ENCODE results near the gene STRIT1. TPM values are rescaled to one million over a fixed set of nuclear protein-coding genes. Genes with fewer than 3 reads are reported as not detected.

The STRIT1 gene
- total and polyA plus RNA-seq, 2 donors (not counting 1 experiment from before 2014, with no cell fraction given) = not detected

- H3K9me3 ChIP-seq (ENCODE audit: control extremely low read depth in 1 of 3, control insufficient read depth in 2 of 3, insufficient read depth in 1 of 3, low read length in 2 of 3) = peaks cover 0 to 4% (median 0%) of the 10 kb centered on the region in 3 donors
- H3K4me3 ChIP-seq (ENCODE audit: control extremely low read depth in 1 of 5, extremely low read depth in 1 of 5, insufficient read depth in 1 of 5, low read depth in 2 of 5, low read length in 4 of 5) = no peak overlapping the region
- H3K4me1 ChIP-seq (ENCODE audit: control insufficient read depth in 2 of 2, insufficient read depth in 2 of 2, low read length in 2 of 2) = peaks cover 0 to 4% of the 10 kb centered on the region in 2 donors
- intact Hi-C loops (cut with micrococcal nuclease) = no loop called here
- CTCF ChIA-PET = no interaction called here
- no peaks in the 10 kb centered on the region for H4K20me1 ChIP-seq (ENCODE audit: control insufficient read depth, insufficient read depth, low read length, poor library complexity, severe bottlenecking)
- H3K27me3 ChIP-seq (replicated peaks in 1 of 4; ENCODE audit: control extremely low read depth in 1 of 4, control insufficient read depth in 3 of 4, insufficient read depth in 4 of 4, low read length in 3 of 4) = no peaks in the 10 kb centered on the region
- 97% methylated on average over 3 of the region's 3 CpGs for WGBS (ENCODE audit: insufficient coverage)
- no peaks in the 10 kb centered on the region for H3K9me3 Mint-ChIP-seq (ENCODE audit: insufficient read depth)
- H3K27ac ChIP-seq (ENCODE audit: low read length in 2 of 2) = no peak overlapping the region
- DNase-seq = no peak
- TF ChIP-seq CTCF (IDR thresholded peaks at IDR 0.05) (no peak), EZH2 (IDR thresholded peaks at IDR 0.05; ENCODE audit: borderline replicate concordance, insufficient read depth, low read depth, low read length, poor library complexity, severe bottlenecking) (no peak)
- no peak overlapping the region for H3K27ac Mint-ChIP-seq
- H3K4me2 ChIP-seq (replicated peaks; ENCODE audit: low read depth, low read length, poor library complexity, severe bottlenecking) = no peak overlapping the region
- no peaks in the 10 kb centered on the region for H3K36me3 ChIP-seq (replicated peaks in 1 of 2; ENCODE audit: control extremely low read depth in 1 of 2, control insufficient read depth in 1 of 2, extremely low read depth in 1 of 2, insufficient read depth in 2 of 2, low read length in 1 of 2)
- no peak overlapping the region for H2AFZ ChIP-seq (ENCODE audit: insufficient read depth, low read depth, low read length, poor library complexity, severe bottlenecking)
- H3K4me3 Mint-ChIP-seq = no peak overlapping the region
- H3K79me2 ChIP-seq (ENCODE audit: control insufficient read depth, insufficient read depth, low read length) = no peaks in the 10 kb centered on the region
- ATAC-seq (ENCODE audit: low read depth) = no peak
- no peak overlapping the region for H3K9ac ChIP-seq (ENCODE audit: low read length)
- H3K27me3 Mint-ChIP-seq = no peaks in the 10 kb centered on the region
- peaks cover 4% of the 10 kb centered on the region for H3K4me1 Mint-ChIP-seq
- POLR2A ChIA-PET = no interaction called here
These were observed 40.9 kb downstream of the STRIT1 start for GRCh38 chr3:155252535-155252934.

- Histone ChIP-seq H3K4me2 (replicated peaks; ENCODE audit: low read depth, low read length, poor library complexity, severe bottlenecking) (no peak overlapping the region), H3K4me3 (ENCODE audit: control extremely low read depth in 1 of 5, extremely low read depth in 1 of 5, insufficient read depth in 1 of 5, low read depth in 2 of 5, low read length in 4 of 5) (no peak overlapping the region), H3K9ac (ENCODE audit: low read length) (no peak overlapping the region), H3K4me1 (ENCODE audit: control insufficient read depth in 2 of 2, insufficient read depth in 2 of 2, low read length in 2 of 2) (peaks cover 0 to 4% of the 10 kb centered on the region in 2 donors), H3K27me3 (replicated peaks in 1 of 4; ENCODE audit: control extremely low read depth in 1 of 4, control insufficient read depth in 3 of 4, insufficient read depth in 4 of 4, low read length in 3 of 4) (no peaks in the 10 kb centered on the region), H3K36me3 (replicated peaks in 1 of 2; ENCODE audit: control extremely low read depth in 1 of 2, control insufficient read depth in 1 of 2, extremely low read depth in 1 of 2, insufficient read depth in 2 of 2, low read length in 1 of 2) (no peaks in the 10 kb centered on the region), H3K79me2 (ENCODE audit: control insufficient read depth, insufficient read depth, low read length) (no peaks in the 10 kb centered on the region), H2AFZ (ENCODE audit: insufficient read depth, low read depth, low read length, poor library complexity, severe bottlenecking) (no peak overlapping the region), H3K9me3 (ENCODE audit: control extremely low read depth in 1 of 3, control insufficient read depth in 2 of 3, insufficient read depth in 1 of 3, low read length in 2 of 3) (peaks cover 0 to 4% (median 0%) of the 10 kb centered on the region in 3 donors), H4K20me1 (ENCODE audit: control insufficient read depth, insufficient read depth, low read length, poor library complexity, severe bottlenecking) (no peaks in the 10 kb centered on the region), H3K27ac (ENCODE audit: low read length in 2 of 2) (no peak overlapping the region)
- H3K27ac Mint-ChIP-seq = no peak overlapping the region
- no CpG with 5 or more reads among the region's 2 CpGs for WGBS (ENCODE audit: insufficient coverage)
- CTCF ChIA-PET = no interaction called here
- H3K4me3 Mint-ChIP-seq = no peak overlapping the region
- TF ChIP-seq CTCF (IDR thresholded peaks at IDR 0.05) = no peak
- TF ChIP-seq EZH2 (IDR thresholded peaks at IDR 0.05; ENCODE audit: borderline replicate concordance, insufficient read depth, low read depth, low read length, poor library complexity, severe bottlenecking) = no peak
- POLR2A ChIA-PET = no interaction called here
- H3K27me3 Mint-ChIP-seq = no peaks in the 10 kb centered on the region
- peaks cover 4% of the 10 kb centered on the region for H3K4me1 Mint-ChIP-seq
- DNase-seq (no peak), ATAC-seq (ENCODE audit: low read depth) (no peak)
- intact Hi-C loops (cut with micrococcal nuclease) = no loop called here
- H3K9me3 Mint-ChIP-seq (ENCODE audit: insufficient read depth) = no peaks in the 10 kb centered on the region
These were observed 41.5 kb downstream of the STRIT1 start for GRCh38 chr3:155252021-155252420.

Measured in B cell (primary cell).